Measurements from ENCODE around the gene DDR2. TPM values are rescaled to one million over a fixed set of nuclear protein-coding genes. Genes with fewer than 3 reads are reported as not detected.
A peak's percentile ranks its signal among the peaks of the same experiment; 100 is the strongest.
"Not testable (repeated sequence)": the region's sequence is repeated elsewhere in the genome, so short reads cannot be mapped to it uniquely, and the experiment has no call there.

DDR2 gene
- total RNA-seq (ENCODE audit: low replicate concordance) = 0.69 and 0.74 TPM in 2 replicates

- no peaks in the 10 kb centered on the region for H3K9me3 ChIP-seq (ENCODE audit: low read depth)
- H3K4me1 Mint-ChIP-seq = peaks cover 30% of the 10 kb centered on the region
- H4K20me1 ChIP-seq (ENCODE audit: low read depth) = no peaks in the 10 kb centered on the region
- no peak within 1 kb of the TSS for H3K4me3 ChIP-seq
- H3K9me3 Mint-ChIP-seq = no peaks in the 10 kb centered on the region
- H3K27me3 ChIP-seq = no peaks in the 10 kb centered on the region
- peak within 1 kb of the TSS; percentile 71 for H3K4me3 Mint-ChIP-seq
- DNase-seq (ENCODE audit: low spot score) = no peak
- H3K9ac ChIP-seq = no peak within 1 kb of the TSS
- no peaks in the 10 kb centered on the region for H3K4me1 ChIP-seq
- H3K27me3 Mint-ChIP-seq (ENCODE audit: insufficient read depth, low read depth) = no peaks in the 10 kb centered on the region
- H3K36me3 Mint-ChIP-seq = no peaks in the 10 kb centered on the region
- no peaks in the 10 kb centered on the region for H3K36me3 ChIP-seq
- no peaks in the 10 kb centered on the region for H3F3A ChIP-seq (ENCODE audit: low read depth)
- no peak within 1 kb of the TSS for H3K27ac ChIP-seq
- H3K79me2 ChIP-seq (ENCODE audit: low read depth) = no peaks in the 10 kb centered on the region
- no peak within 1 kb of the TSS for H3K4me2 ChIP-seq
- H2AFZ ChIP-seq (replicated peaks) = peak within 1 kb of the TSS; percentile 73
- H3K27ac Mint-ChIP-seq = peak within 1 kb of the TSS; percentile 89
- no peak for TF ChIP-seq EZH2 (IDR thresholded peaks at IDR 0.05)
- no peak for TF ChIP-seq CTCF (IDR thresholded peaks at IDR 0.05)
- no peak for TF ChIP-seq EZH2phosphoT487 (IDR thresholded peaks at IDR 0.05)
Observed at GRCh38 chr1:162632217-162632666, at the start of gene DDR2. Gene DDR2 (plus strand): TSS chr1:162632464. CDS start chr1:162719064, 86,600 bp downstream.

GRCh38 chr1:162582901-162583300 lies 49.4 kb upstream of the DDR2 start:
- not testable (repeated sequence) for H3K4me3 Mint-ChIP-seq; H3K4me1 Mint-ChIP-seq; H3K27ac ChIP-seq; H2AFZ ChIP-seq (replicated peaks); DNase-seq (ENCODE audit: low spot score); H4K20me1 ChIP-seq (ENCODE audit: low read depth); H3K9me3 ChIP-seq (ENCODE audit: low read depth); H3F3A ChIP-seq (ENCODE audit: low read depth); H3K79me2 ChIP-seq (ENCODE audit: low read depth); H3K27me3 ChIP-seq; H3K27ac Mint-ChIP-seq; H3K9ac ChIP-seq; H3K9me3 Mint-ChIP-seq; H3K4me2 ChIP-seq; H3K4me1 ChIP-seq; H3K36me3 ChIP-seq; H3K4me3 ChIP-seq; H3K27me3 Mint-ChIP-seq (ENCODE audit: insufficient read depth, low read depth)
- H3K36me3 Mint-ChIP-seq = peaks cover 12% of the 10 kb centered on the region

DNA sequence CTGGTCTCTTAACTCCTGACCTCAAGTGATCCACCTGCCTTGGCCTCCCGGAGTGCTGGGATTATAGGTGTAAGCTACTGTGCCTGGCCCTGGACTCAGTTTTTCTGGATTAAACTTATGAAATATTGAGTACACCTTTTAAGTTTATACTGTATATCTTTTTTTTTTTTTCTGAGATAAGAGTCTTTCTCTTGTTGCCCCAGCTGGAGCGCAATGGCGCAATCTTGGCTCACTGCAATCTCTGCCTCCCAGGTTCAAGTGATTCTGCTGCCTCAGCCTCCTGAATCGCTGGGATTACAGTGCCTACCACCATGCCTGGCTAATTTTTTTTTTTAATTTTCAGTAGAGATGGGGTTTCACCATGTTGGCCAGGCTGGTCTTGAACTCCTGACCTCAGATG lies 47.2 kb upstream of the DDR2 start:
- not testable (repeated sequence) for H3F3A ChIP-seq (ENCODE audit: low read depth); H3K27ac Mint-ChIP-seq

GRCh38 chr1:162587347-162587746 lies 44.9 kb upstream of the DDR2 start:
- no peak overlapping the region for H3K9ac ChIP-seq
- no peaks in the 10 kb centered on the region for H3K9me3 ChIP-seq (ENCODE audit: low read depth)
- Mint-ChIP-seq H3K4me3 (no peak overlapping the region), H3K36me3 (peaks cover 18% of the 10 kb centered on the region), H3K27me3 (ENCODE audit: insufficient read depth, low read depth) (no peaks in the 10 kb centered on the region), H3K4me1 (no peaks in the 10 kb centered on the region), H3K27ac (no peak overlapping the region), H3K9me3 (no peaks in the 10 kb centered on the region)
- no peaks in the 10 kb centered on the region for H3K79me2 ChIP-seq (ENCODE audit: low read depth)
- H4K20me1 ChIP-seq (ENCODE audit: low read depth) = no peaks in the 10 kb centered on the region
- H3K4me3 ChIP-seq = no peak overlapping the region
- H2AFZ ChIP-seq (replicated peaks) = no peak overlapping the region
- no peak for DNase-seq (ENCODE audit: low spot score)
- no peak for TF ChIP-seq EZH2phosphoT487 (IDR thresholded peaks at IDR 0.05)
- TF ChIP-seq EZH2 (IDR thresholded peaks at IDR 0.05) = no peak
- no peak for TF ChIP-seq CTCF (IDR thresholded peaks at IDR 0.05)
- no peaks in the 10 kb centered on the region for H3K4me1 ChIP-seq
- H3K27me3 ChIP-seq = no peaks in the 10 kb centered on the region
- no peaks in the 10 kb centered on the region for H3K36me3 ChIP-seq
- no peaks in the 10 kb centered on the region for H3F3A ChIP-seq (ENCODE audit: low read depth)
- no peak overlapping the region for H3K4me2 ChIP-seq
- no peak overlapping the region for H3K27ac ChIP-seq

More for the DNA sequence above, 47.2 kb upstream of the DDR2 start:
- not testable (repeated sequence) for H3K4me1 Mint-ChIP-seq; H3K4me1 ChIP-seq; H2AFZ ChIP-seq (replicated peaks); H3K4me3 ChIP-seq; H3K9me3 ChIP-seq (ENCODE audit: low read depth); H3K9ac ChIP-seq; H4K20me1 ChIP-seq (ENCODE audit: low read depth); H3K79me2 ChIP-seq (ENCODE audit: low read depth); H3K27ac ChIP-seq; H3K9me3 Mint-ChIP-seq; H3K4me3 Mint-ChIP-seq; H3K36me3 ChIP-seq; H3K4me2 ChIP-seq; DNase-seq (ENCODE audit: low spot score); H3K27me3 ChIP-seq; H3K27me3 Mint-ChIP-seq (ENCODE audit: insufficient read depth, low read depth)
- H3K36me3 Mint-ChIP-seq = peaks cover 18% of the 10 kb centered on the region
